GM21360 (cell line): Measurements from ENCODE around the gene E2F2.

ENCODE experiments used
- ATAC-seq: cut with Tn5 transposase; IDR thresholded peaks from one replicate; pipeline ENCODE4 v1.9.1; 2021; ENCODE audit warnings: mild to moderate bottlenecking, moderate library complexity; ENCODE audit not compliant: unreplicated experiment

The E2F2 gene

GRCh38 chr1:23492132-23492720, 38.8 kb downstream of the E2F2 start:
- no peak for ATAC-seq

- no peak for ATAC-seq
Measured at GRCh38 chr1:23489842-23490241, 41.2 kb downstream of the E2F2 start.

- ATAC-seq, result no peak
Measured at GRCh38 chr1:23485002-23485332, 46.1 kb downstream of the E2F2 start.

GRCh38 chr1:23484253-23485001, 46.6 kb downstream of the E2F2 start:
- no peak for ATAC-seq

- ATAC-seq, result no peak
Measured at GRCh38 chr1:23483321-23484252, 47.4 kb downstream of the E2F2 start, which contains the start of gene ASAP3. Gene ASAP3, minus strand, starts transcription at chr1:23484179. Its CDS starts 46 bp downstream, at chr1:23484133.

GRCh38 chr1:23481904-23482303, 49.1 kb downstream of the E2F2 start:
- ATAC-seq, result no peak

GRCh38 chr1:23481026-23481597, 49.9 kb downstream of the E2F2 start:
- ATAC-seq, result no peak

GRCh38 chr1:23480187-23481025, 50.6 kb downstream of the E2F2 start:
- ATAC-seq, result no peak

- ATAC-seq, result no peak
Measured at GRCh38 chr1:23479666-23479941, 51.4 kb downstream of the E2F2 start.

- no peak for ATAC-seq
Measured at GRCh38 chr1:23478896-23479665, 52.0 kb downstream of the E2F2 start.

GRCh38 chr1:23477359-23478144, 53.5 kb downstream of the E2F2 start:
- ATAC-seq, result no peak

- ATAC-seq, result no peak
Measured at GRCh38 chr1:23475641-23476040, 55.4 kb downstream of the E2F2 start.

GRCh38 chr1:23475134-23475628, 55.9 kb downstream of the E2F2 start:
- ATAC-seq, result no peak

GRCh38 chr1:23473037-23473800, 57.8 kb downstream of the E2F2 start:
- ATAC-seq, result no peak

- no peak for ATAC-seq
Measured at GRCh38 chr1:23472351-23473036, 58.5 kb downstream of the E2F2 start.

- no peak for ATAC-seq
Measured at GRCh38 chr1:23471473-23472075, 59.5 kb downstream of the E2F2 start.
